AG09309 (cell line): Measurements from ENCODE around the gene PORCN.

ENCODE experiments used
- DNase-seq: peaks from one replicate; pipeline ENCODE4 v3.0.0-alpha.2; 2010; ENCODE audit warnings: low read depth
- H3K4me3 ChIP-seq: 2 replicates; pipeline ENCODE4 v1.5.1; 2011; ENCODE audit warnings: mild to moderate bottlenecking, low read depth, low read length, moderate library complexity; ENCODE audit not compliant: control insufficient read depth
- CTCF ChIP-seq: IDR thresholded peaks from 2 replicates; pipeline ENCODE4 v1.5.1; 2011; ENCODE audit warnings: mild to moderate bottlenecking, low read depth, low read length, inconsistent platforms; ENCODE audit not compliant: insufficient read depth, control insufficient read depth; ENCODE audit errors: missing control alignments

Gene PORCN

GRCh38 chrX:48491809-48492208 is 17.0 kb upstream of the PORCN start:
- no peak for TF ChIP-seq CTCF
- no peak overlapping the region for H3K4me3 ChIP-seq
- no peak for DNase-seq

- no peak for TF ChIP-seq CTCF
These were observed 16.4 kb upstream of the PORCN start for GRCh38 chrX:48492293-48492910.

GRCh38 chrX:48493890-48494364 is 14.9 kb upstream of the PORCN start:
- DNase-seq: no peak
- TF ChIP-seq CTCF: peak; percentile 35
- H3K4me3 ChIP-seq: no peak overlapping the region

More at GRCh38 chrX:48492293-48492910, 16.4 kb upstream of the PORCN start:
- H3K4me3 ChIP-seq: no peak overlapping the region
- DNase-seq: no peak

- H3K4me3 ChIP-seq: no peak overlapping the region
- TF ChIP-seq CTCF: no peak
- DNase-seq: no peak
These were observed 12.1 kb upstream of the PORCN start for GRCh38 chrX:48496660-48497059.

- no peak overlapping the region for H3K4me3 ChIP-seq
- DNase-seq: no peak
- no peak for TF ChIP-seq CTCF
These were observed 10.9 kb upstream of the PORCN start for GRCh38 chrX:48497871-48498270.

- TF ChIP-seq CTCF: no peak
- peak; percentile 45 for DNase-seq
- no peak overlapping the region for H3K4me3 ChIP-seq
These were observed 10.4 kb upstream of the PORCN start for GRCh38 chrX:48498374-48498809.
